HUES6 (cell line): ENCODE measurements around the gene SPARC.

Experiments
- H3K27ac ChIP-seq: 2 replicates; pipeline ENCODE4 v1.7.0; 2013; ENCODE audit warnings: low read depth, mild to moderate bottlenecking, low read length, inconsistent platforms
- H3K27me3 ChIP-seq: 2 replicates; pipeline ENCODE4 v1.6.1; 2013; ENCODE audit warnings: low read length; ENCODE audit not compliant: control insufficient read depth, insufficient read depth
- H3K36me3 ChIP-seq: 2 replicates; pipeline ENCODE4 v1.6.1; 2013; ENCODE audit warnings: low read length; ENCODE audit not compliant: control insufficient read depth, insufficient read depth
- H3K4me1 ChIP-seq: 2 replicates; pipeline ENCODE4 v1.6.1; 2013; ENCODE audit warnings: low read length; ENCODE audit not compliant: control insufficient read depth, insufficient read depth
- H3K4me3 ChIP-seq: 2 replicates; pipeline ENCODE4 v1.5.1; 2013; ENCODE audit warnings: low read depth, low read length
- H3K9ac ChIP-seq: one replicate; pipeline ENCODE4 v1.6.1; 2013; ENCODE audit warnings: mild to moderate bottlenecking, low read length
- H3K9me3 ChIP-seq: 2 replicates; pipeline ENCODE4 v1.6.1; 2013; ENCODE audit warnings: low read depth, low read length; ENCODE audit not compliant: control insufficient read depth, insufficient read depth

The SPARC gene

DNA sequence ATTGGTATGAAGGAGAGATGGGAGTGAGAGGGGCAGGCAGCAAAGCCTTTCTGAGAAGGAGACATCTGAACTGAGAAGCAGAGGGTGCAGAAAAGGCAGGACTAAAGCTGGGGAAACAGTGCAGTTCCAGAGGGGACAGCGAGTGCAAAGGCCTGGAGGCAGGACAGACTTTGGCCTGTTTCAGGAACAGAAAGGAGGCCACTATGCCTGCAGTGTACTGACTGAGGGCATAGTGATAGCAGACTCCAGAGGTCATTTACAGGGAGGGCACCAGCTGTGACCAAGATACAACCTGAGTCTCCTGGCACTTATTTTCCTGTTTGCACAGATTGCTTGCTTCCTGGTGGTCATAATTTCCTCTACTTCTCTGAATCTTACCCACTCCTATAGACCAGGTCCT is 29.6 kb downstream of the SPARC start:
- Histone ChIP-seq H3K9ac (no peak overlapping the region), H3K4me1 (peaks cover 12% of the 10 kb centered on the region; the same call in 1 of the 2 replicates), H3K36me3 (peaks cover 7% of the 10 kb centered on the region), H3K27me3 (no peaks in the 10 kb centered on the region), H3K27ac (no peak overlapping the region), H3K9me3 (no peaks in the 10 kb centered on the region), H3K4me3 (no peak overlapping the region)

DNA sequence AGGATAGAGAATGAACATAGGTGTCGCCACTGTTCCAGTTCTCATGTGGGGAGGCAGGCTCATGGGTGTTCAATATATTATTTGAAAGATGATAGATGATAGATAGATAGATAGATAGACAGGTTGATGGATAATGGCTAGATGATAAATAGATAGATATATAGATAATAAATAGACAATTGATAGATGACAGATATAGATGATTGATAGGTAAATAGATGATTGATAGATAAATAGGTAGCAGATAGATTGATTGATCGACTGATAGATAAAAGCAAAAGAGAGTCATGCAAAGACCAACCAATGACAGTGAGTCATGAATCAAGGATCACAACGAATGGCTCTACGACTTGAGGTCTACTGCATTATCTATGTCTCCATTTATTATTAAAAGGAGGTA is 30.4 kb downstream of the SPARC start:
- Histone ChIP-seq H3K9me3 (no peaks in the 10 kb centered on the region), H3K4me3 (no peak overlapping the region), H3K27ac (no peak overlapping the region), H3K4me1 (peaks cover 12% of the 10 kb centered on the region; the same call in 1 of the 2 replicates), H3K27me3 (no peaks in the 10 kb centered on the region), H3K9ac (no peak overlapping the region), H3K36me3 (no peaks in the 10 kb centered on the region)

DNA sequence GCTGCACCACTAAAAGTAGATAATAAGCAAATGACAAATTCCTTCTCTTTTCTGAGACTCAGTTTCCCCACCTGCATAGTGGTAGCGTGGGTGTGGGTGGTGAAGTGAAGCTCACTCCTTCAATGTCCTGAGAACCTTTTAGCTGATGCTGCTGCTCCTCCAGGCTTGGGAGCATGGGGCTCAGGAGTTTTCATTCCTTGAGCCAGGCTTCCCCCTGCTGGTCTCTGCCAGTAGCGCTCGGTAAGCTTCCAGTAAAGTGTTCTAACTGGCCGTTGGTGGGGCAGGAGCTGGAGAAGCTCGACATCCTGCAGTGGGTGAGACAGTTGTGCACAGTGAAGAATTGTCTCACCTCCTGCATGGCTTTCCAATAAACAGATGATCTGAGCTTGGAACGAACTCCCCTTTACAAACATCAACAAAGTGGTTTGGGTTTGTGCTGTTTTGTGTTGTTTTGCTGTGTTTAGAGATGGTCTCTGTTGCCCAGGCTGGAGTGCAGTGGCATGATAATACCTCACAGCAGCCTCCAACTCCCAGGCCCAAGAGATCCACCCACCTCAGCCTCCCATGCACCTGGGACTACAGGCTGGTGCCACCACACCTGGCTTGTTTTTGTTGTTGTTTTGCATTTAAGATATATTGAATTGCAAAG is 34.6 kb downstream of the SPARC start:
- no peaks in the 10 kb centered on the region; the same call in 1 of the 2 replicates for H3K4me1 ChIP-seq
- H3K9me3 ChIP-seq, result no peaks in the 10 kb centered on the region
- H3K9ac ChIP-seq, result no peak overlapping the region
- H3K27me3 ChIP-seq, result no peaks in the 10 kb centered on the region
- H3K27ac ChIP-seq, result no peak overlapping the region
- no peak overlapping the region for H3K4me3 ChIP-seq
- no peaks in the 10 kb centered on the region for H3K36me3 ChIP-seq

DNA sequence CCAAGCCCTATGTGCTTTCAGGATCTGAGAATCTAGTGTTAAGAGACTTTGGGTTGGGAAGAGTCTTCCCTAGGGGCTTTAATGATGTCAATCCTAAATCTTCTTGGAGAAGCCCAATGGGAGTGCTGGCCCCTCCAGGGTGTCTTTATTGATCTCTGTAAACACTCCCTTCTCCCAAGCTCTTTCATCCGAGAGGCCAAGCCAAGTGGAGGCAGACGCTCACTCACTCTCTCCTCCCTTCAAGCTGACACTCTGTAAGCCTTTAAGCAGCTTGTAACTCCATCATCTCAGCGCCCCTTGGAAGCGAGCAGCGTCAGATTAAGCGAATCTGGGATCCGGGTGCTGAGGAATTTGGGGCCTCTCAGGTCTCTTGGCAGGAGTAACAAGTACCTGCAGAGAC is 37.7 kb downstream of the SPARC start:
- H3K4me3 ChIP-seq, result no peak overlapping the region
- no peaks in the 10 kb centered on the region; the same call in 1 of the 2 replicates for H3K4me1 ChIP-seq
- no peaks in the 10 kb centered on the region for H3K36me3 ChIP-seq
- H3K9me3 ChIP-seq, result no peaks in the 10 kb centered on the region
- H3K27me3 ChIP-seq, result no peaks in the 10 kb centered on the region
- no peak overlapping the region for H3K9ac ChIP-seq
- H3K27ac ChIP-seq, result no peak overlapping the region

DNA sequence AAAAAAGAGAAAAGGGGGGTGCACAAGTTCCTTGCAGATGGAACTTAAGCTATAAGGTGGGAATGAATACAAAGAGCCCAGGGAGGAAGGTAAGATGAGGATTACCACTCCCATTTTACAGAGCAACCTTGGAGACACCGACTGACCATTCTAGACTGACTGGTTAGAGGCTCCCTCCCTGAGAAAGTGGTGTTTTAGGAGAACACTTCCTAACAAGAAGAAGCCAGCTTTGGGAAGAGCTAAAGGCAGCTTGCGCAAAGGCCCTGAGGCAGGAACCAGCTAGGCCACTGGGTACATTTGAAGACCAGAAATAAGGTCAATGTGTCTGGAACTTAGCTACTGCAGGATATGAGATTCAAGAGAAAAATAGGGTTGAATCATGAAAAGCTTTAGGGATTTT is 38.6 kb downstream of the SPARC start:
- no peak overlapping the region for H3K9ac ChIP-seq
- no peak overlapping the region for H3K27ac ChIP-seq
- H3K27me3 ChIP-seq, result no peaks in the 10 kb centered on the region
- no peaks in the 10 kb centered on the region; the same call in 1 of the 2 replicates for H3K4me1 ChIP-seq
- H3K9me3 ChIP-seq, result no peaks in the 10 kb centered on the region
- no peak overlapping the region for H3K4me3 ChIP-seq
- no peaks in the 10 kb centered on the region for H3K36me3 ChIP-seq

DNA sequence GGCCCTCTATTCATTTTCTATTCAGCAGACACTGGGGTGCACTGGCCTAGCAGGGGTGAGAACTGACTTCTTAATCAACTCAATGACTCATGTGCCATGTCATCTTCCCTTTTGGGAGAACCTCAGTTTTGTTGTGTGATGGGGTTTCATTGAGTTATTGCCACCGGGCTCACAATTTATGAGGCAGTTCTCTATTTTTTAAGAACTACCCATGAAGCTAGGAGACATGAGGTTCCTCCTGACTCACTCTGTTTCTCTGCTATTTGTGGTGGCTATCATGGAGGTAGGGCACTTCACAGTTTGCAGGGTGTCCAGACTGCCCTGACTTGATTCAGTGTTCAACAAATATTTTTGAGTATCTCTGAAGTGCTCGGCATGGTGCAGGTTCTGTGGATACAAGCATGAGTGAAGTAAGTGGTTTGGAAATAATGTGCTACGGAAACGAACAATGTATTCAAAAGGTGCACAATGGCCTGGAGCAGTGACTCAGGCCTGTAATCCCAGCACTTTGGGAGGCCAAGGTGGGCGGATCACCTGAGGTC is 39.3 kb downstream of the SPARC start:
- no peaks in the 10 kb centered on the region; the same call in 1 of the 2 replicates for H3K4me1 ChIP-seq
- no peaks in the 10 kb centered on the region for H3K9me3 ChIP-seq
- H3K4me3 ChIP-seq, result no peak overlapping the region
- H3K36me3 ChIP-seq, result no peaks in the 10 kb centered on the region
- H3K27ac ChIP-seq, result no peak overlapping the region
- H3K9ac ChIP-seq, result no peak overlapping the region
- no peaks in the 10 kb centered on the region for H3K27me3 ChIP-seq

DNA sequence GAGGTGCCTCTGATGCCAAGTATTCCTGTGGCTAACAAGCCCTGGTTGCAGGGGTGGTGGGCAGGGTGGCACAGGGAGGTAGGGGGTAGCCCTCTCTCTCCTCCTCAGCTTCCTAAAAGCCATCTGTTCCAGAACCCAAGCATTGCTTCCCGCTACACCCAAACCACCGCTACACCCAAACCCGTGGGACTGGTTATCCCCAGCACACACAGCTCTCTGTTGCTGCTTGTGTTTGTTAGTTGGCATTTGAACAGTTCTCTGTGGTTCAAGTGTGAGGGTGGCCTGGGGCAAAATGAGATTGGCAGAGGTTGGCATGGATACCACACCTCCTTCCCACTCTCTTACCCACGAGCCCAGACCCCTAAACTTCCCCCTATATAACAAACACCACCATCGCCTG is 40.4 kb downstream of the SPARC start:
- H3K9me3 ChIP-seq, result no peaks in the 10 kb centered on the region
- no peaks in the 10 kb centered on the region for H3K36me3 ChIP-seq
- H3K27me3 ChIP-seq, result no peaks in the 10 kb centered on the region
- H3K4me1 ChIP-seq, result no peaks in the 10 kb centered on the region; the same call in 1 of the 2 replicates
- no peak overlapping the region for H3K9ac ChIP-seq
- H3K27ac ChIP-seq, result no peak overlapping the region
- no peak overlapping the region for H3K4me3 ChIP-seq

DNA sequence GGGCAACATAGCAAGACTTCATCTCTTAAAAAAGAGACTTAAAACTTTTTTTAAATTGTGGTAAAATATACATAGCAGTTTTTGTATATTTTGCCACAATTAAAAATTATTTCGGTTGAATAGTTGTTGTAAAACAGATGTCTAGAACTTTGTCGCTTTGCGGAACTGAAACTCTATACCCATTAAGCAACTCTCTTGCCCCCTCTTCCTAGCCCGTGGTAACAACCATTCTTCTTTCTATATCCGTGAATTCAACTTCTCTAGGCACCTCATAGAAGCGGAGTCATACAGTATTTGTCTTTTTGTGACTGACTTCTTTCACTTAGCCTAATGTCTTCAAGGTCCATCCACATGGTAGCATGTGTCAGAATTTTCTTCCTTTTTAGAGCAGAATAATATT is 43.3 kb downstream of the SPARC start:
- H3K36me3 ChIP-seq, result no peaks in the 10 kb centered on the region
- H3K4me1 ChIP-seq, result no peaks in the 10 kb centered on the region
- no peak overlapping the region for H3K9ac ChIP-seq
- H3K27me3 ChIP-seq, result peaks cover 14% of the 10 kb centered on the region
- no peak overlapping the region for H3K27ac ChIP-seq
- no peak overlapping the region for H3K4me3 ChIP-seq
- H3K9me3 ChIP-seq, result no peaks in the 10 kb centered on the region

DNA sequence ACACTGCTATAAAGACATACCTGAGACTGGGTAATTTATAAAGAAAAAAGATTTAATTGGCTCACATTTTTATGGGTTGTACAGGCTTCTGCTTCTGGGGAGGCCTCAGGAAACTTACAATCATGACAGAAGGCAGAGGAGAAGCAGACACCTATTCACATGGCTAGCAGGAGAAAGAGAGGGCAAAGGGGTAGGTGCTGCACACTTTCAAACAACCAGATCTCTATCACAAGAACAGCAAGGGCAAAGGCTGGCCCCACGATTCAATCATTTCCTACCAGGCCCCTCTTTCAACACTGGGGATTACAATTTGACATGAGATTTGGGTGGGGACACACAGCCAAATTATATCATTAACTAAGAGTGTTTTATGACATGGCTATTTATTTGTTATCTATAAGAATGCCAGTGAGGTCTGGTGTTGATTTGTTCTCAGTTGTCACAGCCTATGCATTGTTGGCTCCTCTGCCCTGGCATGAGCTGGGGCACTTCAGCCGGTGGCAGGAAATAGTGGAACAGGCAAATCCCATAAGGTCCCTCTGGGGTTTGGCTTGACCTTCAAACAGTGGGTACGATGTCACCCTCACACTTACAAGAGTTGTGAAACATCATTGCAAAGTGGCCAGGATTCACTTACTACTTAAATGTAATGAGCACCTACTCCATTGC is 44.1 kb downstream of the SPARC start:
- H3K9ac ChIP-seq, result no peak overlapping the region
- H3K36me3 ChIP-seq, result no peaks in the 10 kb centered on the region
- no peaks in the 10 kb centered on the region for H3K9me3 ChIP-seq
- no peak overlapping the region for H3K4me3 ChIP-seq
- peaks cover 21% of the 10 kb centered on the region for H3K27me3 ChIP-seq
- no peaks in the 10 kb centered on the region for H3K4me1 ChIP-seq
- no peak overlapping the region for H3K27ac ChIP-seq

DNA sequence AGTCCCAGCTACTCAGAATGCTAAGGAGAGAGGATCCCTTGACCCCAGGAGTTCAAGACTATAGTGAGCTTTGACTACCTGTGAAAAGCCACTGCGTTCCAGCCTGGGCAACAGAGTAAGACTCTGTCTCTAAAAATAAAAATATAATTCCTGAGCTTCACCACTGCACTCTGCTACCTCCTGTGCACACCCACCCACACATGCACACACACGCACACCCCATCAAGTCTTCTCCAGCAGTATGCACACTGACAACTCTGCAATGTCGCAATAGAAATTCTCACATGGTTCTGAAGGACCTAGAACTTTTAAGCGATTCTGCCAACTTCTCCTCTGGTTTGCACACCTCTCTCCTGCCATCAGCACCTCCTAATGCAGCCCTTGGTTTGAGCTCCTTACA is 48.1 kb downstream of the SPARC start:
- H3K27me3 ChIP-seq, result peaks cover 28% of the 10 kb centered on the region
- H3K4me3 ChIP-seq, result no peak overlapping the region
- H3K36me3 ChIP-seq, result no peaks in the 10 kb centered on the region
- H3K4me1 ChIP-seq, result no peaks in the 10 kb centered on the region
- no peak overlapping the region for H3K9ac ChIP-seq
- H3K27ac ChIP-seq, result no peak overlapping the region
- no peaks in the 10 kb centered on the region for H3K9me3 ChIP-seq

DNA sequence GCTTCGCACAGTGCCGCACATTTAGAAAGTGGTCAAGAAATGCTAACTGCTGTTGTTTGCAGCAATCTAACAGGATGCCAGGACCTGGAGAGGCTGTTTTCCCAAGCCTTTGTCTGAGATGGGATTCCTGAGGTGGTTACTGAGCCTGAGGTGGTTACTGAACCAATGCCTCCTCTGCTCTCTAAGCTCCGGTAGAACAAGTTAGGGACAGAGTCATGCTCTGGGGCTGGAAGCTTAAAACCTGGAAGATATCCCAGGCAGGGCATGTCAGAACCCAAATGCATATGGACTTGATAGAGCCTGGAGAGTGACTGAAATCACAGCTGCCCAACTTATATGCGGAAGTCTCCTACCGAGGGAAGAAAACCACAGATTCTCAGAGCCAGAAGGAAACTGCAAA is 49.0 kb downstream of the SPARC start:
- Histone ChIP-seq H3K4me3 (no peak overlapping the region), H3K9me3 (no peaks in the 10 kb centered on the region), H3K9ac (no peak overlapping the region), H3K27ac (no peak overlapping the region), H3K36me3 (no peaks in the 10 kb centered on the region), H3K4me1 (no peaks in the 10 kb centered on the region), H3K27me3 (peaks cover 28% of the 10 kb centered on the region)
